ENCODE results near the gene FCGBP. TPM values are rescaled to one million over a fixed set of nuclear protein-coding genes. Genes with fewer than 3 reads are reported as not detected.

Gene FCGBP
- total RNA-seq, 2 donors from 2014 or later, result 120 to 142 TPM

- Histone ChIP-seq H3K4me1 (ENCODE audit: control insufficient read depth in 1 of 2, low read depth in 2 of 2) (no peaks in the 10 kb centered on the region), H3K27me3 (replicated peaks; ENCODE audit: insufficient read depth) (no peaks in the 10 kb centered on the region), H3K36me3 (no peaks in the 10 kb centered on the region), H3K27ac (no peak overlapping the region), H3K4me3 (no peak overlapping the region), H3K9me3 (no peaks in the 10 kb centered on the region)
- ATAC-seq (ENCODE audit: insufficient number of reproducible peaks, low FRiP score, low read depth) (no peak), DNase-seq (ENCODE audit: low spot score) (no peak)
- TF ChIP-seq CTCF (IDR thresholded peaks at IDR 0.05), result no peak
Observed at GRCh38 chr19:39926170-39926760, 8.2 kb downstream of the FCGBP start.

- Histone ChIP-seq H3K27ac (no peak overlapping the region), H3K36me3 (no peaks in the 10 kb centered on the region), H3K4me1 (ENCODE audit: control insufficient read depth in 1 of 2, low read depth in 2 of 2) (no peaks in the 10 kb centered on the region), H3K27me3 (replicated peaks; ENCODE audit: insufficient read depth) (no peaks in the 10 kb centered on the region), H3K4me3 (no peak overlapping the region), H3K9me3 (no peaks in the 10 kb centered on the region)
- DNase-seq (ENCODE audit: low spot score) (no peak), ATAC-seq (ENCODE audit: insufficient number of reproducible peaks, low FRiP score, low read depth) (no peak)
- no peak for TF ChIP-seq CTCF (IDR thresholded peaks at IDR 0.05)
Observed at GRCh38 chr19:39924952-39925351, 9.5 kb downstream of the FCGBP start.

GRCh38 chr19:39924389-39924788 lies 10.0 kb downstream of the FCGBP start:
- Histone ChIP-seq H3K27me3 (replicated peaks; ENCODE audit: insufficient read depth) (no peaks in the 10 kb centered on the region), H3K9me3 (no peaks in the 10 kb centered on the region), H3K27ac (no peak overlapping the region), H3K4me3 (no peak overlapping the region), H3K36me3 (no peaks in the 10 kb centered on the region), H3K4me1 (ENCODE audit: control insufficient read depth in 1 of 2, low read depth in 2 of 2) (no peaks in the 10 kb centered on the region)
- no peak for TF ChIP-seq CTCF (IDR thresholded peaks at IDR 0.05)
- ATAC-seq (ENCODE audit: insufficient number of reproducible peaks, low FRiP score, low read depth) (no peak), DNase-seq (ENCODE audit: low spot score) (no peak)

GRCh38 chr19:39923862-39924261 lies 10.6 kb downstream of the FCGBP start:
- Histone ChIP-seq H3K27ac (no peak overlapping the region), H3K36me3 (no peaks in the 10 kb centered on the region), H3K9me3 (no peaks in the 10 kb centered on the region), H3K4me3 (no peak overlapping the region), H3K27me3 (replicated peaks; ENCODE audit: insufficient read depth) (no peaks in the 10 kb centered on the region), H3K4me1 (ENCODE audit: control insufficient read depth in 1 of 2, low read depth in 2 of 2) (no peaks in the 10 kb centered on the region)
- DNase-seq (ENCODE audit: low spot score), result no peak
- ATAC-seq (ENCODE audit: insufficient number of reproducible peaks, low FRiP score, low read depth), result no peak
- no peak for TF ChIP-seq CTCF (IDR thresholded peaks at IDR 0.05)

- ATAC-seq (ENCODE audit: insufficient number of reproducible peaks, low FRiP score, low read depth) (no peak), DNase-seq (ENCODE audit: low spot score) (no peak)
- H3K36me3 ChIP-seq, result no peaks in the 10 kb centered on the region
- no peak overlapping the region for H3K4me3 ChIP-seq
- no peaks in the 10 kb centered on the region for H3K4me1 ChIP-seq (ENCODE audit: control insufficient read depth in 1 of 2, low read depth in 2 of 2)
- no peaks in the 10 kb centered on the region for H3K27me3 ChIP-seq (replicated peaks; ENCODE audit: insufficient read depth)
- H3K9me3 ChIP-seq, result no peaks in the 10 kb centered on the region
- TF ChIP-seq CTCF (IDR thresholded peaks at IDR 0.05), result no peak
- no peak overlapping the region for H3K27ac ChIP-seq
Observed at GRCh38 chr19:39919976-39920375, 14.5 kb downstream of the FCGBP start.
